K562 (cell line): ENCODE measurements around the gene HOXB7. TPM values are rescaled to one million over a fixed set of nuclear protein-coding genes. Genes with fewer than 3 reads are reported as not detected.

ENCODE experiments used
- ATAC-seq: fragments of 200-7000 bp; cut with Tn5 transposase; 3 replicates; pipeline ENCODE4 v1.9.1; 2020; ENCODE audit warnings: moderate library complexity
- Bru-seq: library from RNA; stranded (reverse); fragments of 400-500 nt; gene quantifications from one replicate; lab custom pipeline; 2021; lab: Mats Ljungman, UMichigan
- BruChase-seq, 2 experiments: library from RNA; stranded (reverse); fragments of 400-500 nt; gene quantifications; one replicate each; lab custom pipeline; 2021; lab: Mats Ljungman, UMichigan
- BruUV-seq: library from RNA; stranded (reverse); fragments of 400-500 nt; replicated peaks from 2 replicates; lab custom pipeline; 2021; lab: Mats Ljungman, UMichigan
- CTCF ChIA-PET: fragments of 300-600 bp; formaldehyde crosslinking; extraction: SDS; loops from one replicate; lab custom pipeline; 2021; ENCODE audit warnings: low intra/inter-chr PET ratio; lab: Yijun Ruan, JAX
- POLR2A ChIA-PET: fragments of 300-600, 350-650 bp; sonication (Branson Sonifier 250); formaldehyde crosslinking; extraction: SDS; loops from one replicate; lab custom pipeline; 2021; ENCODE audit warnings: antibody characterized with exemption, inconsistent platforms; lab: Yijun Ruan, JAX
- DNase-seq, 4 experiments: peaks; one replicate each; pipeline versions ENCODE4 v3.0.0 to v3.0.0-alpha.2; 2011 to 2018; ENCODE audit warnings: low spot score in 3 of 4, mixed read lengths in 3 of 4; ENCODE audit errors: extremely low read depth in 1 of 4
- FAIRE-seq: peaks from 2 replicates; lab custom pipeline; 2011; peaks lifted over from hg19 to GRCh38; lab: Jason Lieb, UNC
- H2AFZ ChIP-seq: 2 replicates; pipeline ENCODE4 v1.6.0; 2011; ENCODE audit warnings: low read depth, low read length, control low read depth, inconsistent platforms
- H3K27ac ChIP-seq: fragments of 200-600 bp; 3 replicates; pipeline ENCODE4 v1.8.0; 2011; ENCODE audit warnings: low read depth, mild to moderate bottlenecking, control low read depth, inconsistent platforms, low read length, moderate library complexity, mixed read lengths; ENCODE audit errors: extremely low read depth
- H3K27me3 ChIP-seq, 2 experiments: fragments of 300-600 bp in 1 of 2; 2 replicates in 1 of 2; 3 replicates in 1 of 2; pipeline versions ENCODE4 v1.6.0 to v1.8.0; 2011; ENCODE audit warnings: inconsistent platforms in 2 of 2, low read length in 2 of 2, mild to moderate bottlenecking in 1 of 2, mixed read lengths in 1 of 2, moderate library complexity in 1 of 2; ENCODE audit not compliant: control insufficient read depth in 2 of 2, insufficient read depth in 2 of 2
- H3K36me3 ChIP-seq: fragments of 300-600 bp; 3 replicates; pipeline ENCODE4 v1.8.0; 2011; ENCODE audit warnings: mild to moderate bottlenecking, low read length, inconsistent platforms; ENCODE audit not compliant: control insufficient read depth, insufficient read depth
- H3K4me1 ChIP-seq, 2 experiments: fragments of 200-600 bp in 1 of 2; replicated peaks in 1 of 2; 2 replicates in 1 of 2; 3 replicates in 1 of 2; pipeline versions ENCODE4 v1.5.1 to v1.8.0; 2011; ENCODE audit warnings: inconsistent platforms in 2 of 2, low read length in 2 of 2, mild to moderate bottlenecking in 1 of 2, mixed read lengths in 1 of 2, moderate library complexity in 1 of 2; ENCODE audit not compliant: control insufficient read depth in 2 of 2, insufficient read depth in 2 of 2
- H3K4me2 ChIP-seq: 2 replicates; pipeline ENCODE4 v1.6.1; 2011; ENCODE audit warnings: low read length, control low read depth, inconsistent platforms, mixed read lengths; ENCODE audit not compliant: insufficient read depth
- H3K4me3 ChIP-seq: fragments of 200-600 bp; sonication (generic), shearing (Covaris generic); 2 replicates; pipeline ENCODE4 v1.5.1; 2016; ENCODE audit warnings: control low read depth, inconsistent platforms
- H3K79me2 ChIP-seq: fragments of 200-600 bp; 3 replicates; pipeline ENCODE4 v1.8.0; 2011; ENCODE audit warnings: low read length, inconsistent platforms; ENCODE audit not compliant: control insufficient read depth, insufficient read depth
- H3K9ac ChIP-seq, 2 experiments: 2 replicates each; pipeline versions ENCODE4 v1.6.0 to v1.6.1; 2011; ENCODE audit warnings: low read depth in 2 of 2, low read length in 2 of 2, control low read depth in 1 of 2, inconsistent platforms in 1 of 2, mild to moderate bottlenecking in 1 of 2, mixed read lengths in 1 of 2; ENCODE audit not compliant: insufficient read depth in 1 of 2
- H3K9me1 ChIP-seq: one replicate; pipeline ENCODE4 v1.6.0; 2011; ENCODE audit warnings: inconsistent platforms, mild to moderate bottlenecking, low read length, moderate library complexity; ENCODE audit not compliant: control insufficient read depth, insufficient read depth
- H3K9me3 ChIP-seq: replicated peaks from 2 replicates; pipeline ENCODE4 v1.5.1; 2011; ENCODE audit warnings: low read depth, low read length, inconsistent platforms; ENCODE audit not compliant: control insufficient read depth, insufficient read depth
- H4K20me1 ChIP-seq: replicated peaks from 2 replicates; pipeline ENCODE4 v1.6.1; 2011; ENCODE audit warnings: low read length, inconsistent platforms, mixed read lengths; ENCODE audit not compliant: control insufficient read depth, insufficient read depth
- WGBS: fragments of 100-300 bp; shearing (Covaris generic); methylation state at CpG from one replicate; pipeline ENCODE4 v1.1.6; 2016; ENCODE audit warnings: low coverage, mixed read lengths; ENCODE audit not compliant: insufficient coverage; ENCODE audit errors: missing lambda C conversion rate; 5-methylcytosine and 5-hydroxymethylcytosine counted together
- in situ Hi-C: fragments of 300-500 bp; cut with MboI; formaldehyde crosslinking; loops from 4 replicates; pipeline ENCODE4 v1.15.0; 2018; ENCODE audit warnings: inconsistent platforms, mixed read lengths
- intact Hi-C: fragments of 100-400 bp; cut with micrococcal nuclease; formaldehyde crosslinking; loops from 2 replicates; pipeline ENCODE4 v1.14.2; 2022
- long read RNA-seq, 3 experiments: library from polyadenylated mRNA in 2 of 3; library from RNA in 1 of 3; unstranded in 2 of 3; stranded (forward) in 1 of 3; transcript quantifications; one replicate each; pipeline ENCODE4 v2.0.0, GENCODE V29; 2019 to 2022
- polyA minus RNA-seq, 3 experiments: library from RNA; depleted of rRNA, polyadenylated mRNA; stranded (reverse); fragments of >200 nt; gene quantifications; 2 replicates each; pipeline ENCODE4 v1.2.3, GENCODE V29; 2011
- polyA plus RNA-seq, 8 experiments: library from polyadenylated mRNA; depleted of rRNA in 4 of 8; stranded (reverse) in 5 of 8; unstranded in 3 of 8; fragments of >200 nt; fragmentation: Nextera tagmentation in 2 of 8; fragmentation: Illumina TruSeq in 1 of 8; extraction: Ambion mirVana in 2 of 8; extraction: Trizol in 1 of 8; gene quantifications; 2 replicates each; pipeline versions ENCODE4 v1.2.1 to v1.2.3, GENCODE V29; 2011 to 2014; ENCODE audit warnings: inconsistent platforms in 1 of 8, missing spikeins in 1 of 8
- total RNA-seq, 7 experiments: library from RNA; depleted of rRNA in 6 of 7; stranded (reverse); fragments of >200 nt in 6 of 7; fragmentation: Illumina TruSeq in 2 of 7; extraction: Trizol in 2 of 7; gene quantifications; 2 replicates each; pipeline versions ENCODE4 v1.2.1 to v1.2.3, GENCODE V29; 2011 to 2021; ENCODE audit warnings: low replicate concordance in 1 of 7
- TF ChIP-seq, protein P1 (sequence below): fragments of 450-650 bp; IDR thresholded peaks from 2 replicates; pipeline ENCODE4 v1.6.1; 2016; ENCODE audit warnings: mild to moderate bottlenecking, moderate library complexity

HOXB7 gene
- 1.4 and 3.5 TPM in 2 replicates for total RNA-seq (2011; cell fraction: chromatin; rRNA removed; ENCODE audit: low replicate concordance)
- total RNA-seq (2011; cell fraction: nucleolus; rRNA removed), result 0.79 and 1.5 TPM in 2 replicates
- total RNA-seq (2011; cell fraction: nucleoplasm; rRNA removed), result 2.1 TPM in 2 replicates
- total RNA-seq (2014; rRNA removed) (8.3 and 11.0 TPM in 2 replicates), total RNA-seq (2014; rRNA removed; fragmentation: Illumina TruSeq; extraction: Trizol) (13.5 and 14.7 TPM in 2 replicates), total RNA-seq (2015; rRNA removed; fragmentation: Illumina TruSeq; extraction: Trizol) (14.8 and 16.7 TPM in 2 replicates), total RNA-seq (2021) (8.2 and 10.8 TPM in 2 replicates), polyA plus RNA-seq (2011; rRNA removed) (5.5 and 5.9 TPM in 2 replicates), polyA plus RNA-seq (2014; fragmentation: Illumina TruSeq; extraction: Trizol) (10.3 and 11.6 TPM in 2 replicates), polyA plus RNA-seq (2014; fragmentation: Nextera tagmentation; extraction: Ambion mirVana) (1 to 10 TPM; 5.7 to 5.8 TPM), polyA plus RNA-seq (2014; rRNA removed) (11.1 and 13.9 TPM in 2 replicates), polyA minus RNA-seq (2011; rRNA and poly(A)+ RNA removed) (1.9 and 2.5 TPM in 2 replicates), Bru-seq, nascent RNA (percentile 64 among the genes with signal in this experiment), BruChase-seq, experiment 1, labeled RNA remaining after a 2-hour chase (percentile 68 among the genes with signal in this experiment), BruChase-seq, experiment 2, labeled RNA remaining after a 6-hour chase (percentile 75 among the genes with signal in this experiment)
- polyA plus RNA-seq (2011; cell fraction: cytosol; rRNA removed), result 8.3 and 8.4 TPM in 2 replicates
- 2.7 and 3.9 TPM in 2 replicates for polyA plus RNA-seq (2011; cell fraction: nucleus; rRNA removed)
- 10.4 and 16.5 TPM in 2 replicates for polyA plus RNA-seq (2012)
- 2.9 and 3.5 TPM in 2 replicates for polyA minus RNA-seq (2011; cell fraction: cytosol; rRNA and poly(A)+ RNA removed)
- polyA minus RNA-seq (2011; cell fraction: nucleus; rRNA and poly(A)+ RNA removed), result 0.67 and 2.3 TPM in 2 replicates
- long read RNA-seq, experiment 1, transcript HOXB7-201 (2 exons, 1,371 nt), result major isoform, 26 of 59 reads
- long read RNA-seq, experiment 1, partial matches to known transcripts, result 2 of 59 reads
- long read RNA-seq, experiment 1, other reads (novel, unspliced or antisense), result 31 of 59 reads
- long read RNA-seq, experiment 2, transcript HOXB7-201 (2 exons, 1,371 nt), result major isoform, 9 of 40 reads
- long read RNA-seq, experiment 2, partial matches to known transcripts, result 0 of 40 reads
- long read RNA-seq, experiment 2, other reads (novel, unspliced or antisense), result 31 of 40 reads
- long read RNA-seq, experiment 3, partial matches to known transcripts, result 0 of 8 reads
- long read RNA-seq, experiment 3, other reads (novel, unspliced or antisense), result 4 of 8 reads

- Histone ChIP-seq H3K9me3 (no peaks in the 10 kb centered on the region), H3K27ac (peak within 1 kb of the TSS; percentile 86), H3K9me1 (no peaks in the 10 kb centered on the region), H3K27me3 (no peaks in the 10 kb centered on the region), H3K79me2 (peaks cover 26% of the 10 kb centered on the region), H3K4me2 (peak within 1 kb of the TSS; percentile 71), H3K4me3 (peak within 1 kb of the TSS; percentile 56), H2AFZ (peak within 1 kb of the TSS; percentile 92), H4K20me1 (no peaks in the 10 kb centered on the region), H3K4me1 (peaks cover 21 to 55% of the 10 kb centered on the region in 2 experiments), H3K9ac (peak within 1 kb of the TSS; percentile 80 to 94), H3K36me3 (peaks cover 14% of the 10 kb centered on the region; the same call in 1 of the 3 replicates)
- POLR2A ChIA-PET, result interaction anchor here (0.5 to 1.2 kb wide), 4 partner anchors 53 to 562 kb away, joined by 3 read pairs; partner anchors contain the start of gene NFE2L1
- no TSS peak for BruUV-seq
- DNase-seq (peak; percentile 74 to 84 (median 75)), ATAC-seq (peak; percentile 75), FAIRE-seq (peak; percentile 78)
- intact Hi-C loops (no loop called here), in situ Hi-C loops (no loop called here)
- WGBS, result 31% methylated on average over 53 of the region's 79 CpGs
- CTCF ChIA-PET, result no interaction called here
- TF ChIP-seq, protein P1, sequence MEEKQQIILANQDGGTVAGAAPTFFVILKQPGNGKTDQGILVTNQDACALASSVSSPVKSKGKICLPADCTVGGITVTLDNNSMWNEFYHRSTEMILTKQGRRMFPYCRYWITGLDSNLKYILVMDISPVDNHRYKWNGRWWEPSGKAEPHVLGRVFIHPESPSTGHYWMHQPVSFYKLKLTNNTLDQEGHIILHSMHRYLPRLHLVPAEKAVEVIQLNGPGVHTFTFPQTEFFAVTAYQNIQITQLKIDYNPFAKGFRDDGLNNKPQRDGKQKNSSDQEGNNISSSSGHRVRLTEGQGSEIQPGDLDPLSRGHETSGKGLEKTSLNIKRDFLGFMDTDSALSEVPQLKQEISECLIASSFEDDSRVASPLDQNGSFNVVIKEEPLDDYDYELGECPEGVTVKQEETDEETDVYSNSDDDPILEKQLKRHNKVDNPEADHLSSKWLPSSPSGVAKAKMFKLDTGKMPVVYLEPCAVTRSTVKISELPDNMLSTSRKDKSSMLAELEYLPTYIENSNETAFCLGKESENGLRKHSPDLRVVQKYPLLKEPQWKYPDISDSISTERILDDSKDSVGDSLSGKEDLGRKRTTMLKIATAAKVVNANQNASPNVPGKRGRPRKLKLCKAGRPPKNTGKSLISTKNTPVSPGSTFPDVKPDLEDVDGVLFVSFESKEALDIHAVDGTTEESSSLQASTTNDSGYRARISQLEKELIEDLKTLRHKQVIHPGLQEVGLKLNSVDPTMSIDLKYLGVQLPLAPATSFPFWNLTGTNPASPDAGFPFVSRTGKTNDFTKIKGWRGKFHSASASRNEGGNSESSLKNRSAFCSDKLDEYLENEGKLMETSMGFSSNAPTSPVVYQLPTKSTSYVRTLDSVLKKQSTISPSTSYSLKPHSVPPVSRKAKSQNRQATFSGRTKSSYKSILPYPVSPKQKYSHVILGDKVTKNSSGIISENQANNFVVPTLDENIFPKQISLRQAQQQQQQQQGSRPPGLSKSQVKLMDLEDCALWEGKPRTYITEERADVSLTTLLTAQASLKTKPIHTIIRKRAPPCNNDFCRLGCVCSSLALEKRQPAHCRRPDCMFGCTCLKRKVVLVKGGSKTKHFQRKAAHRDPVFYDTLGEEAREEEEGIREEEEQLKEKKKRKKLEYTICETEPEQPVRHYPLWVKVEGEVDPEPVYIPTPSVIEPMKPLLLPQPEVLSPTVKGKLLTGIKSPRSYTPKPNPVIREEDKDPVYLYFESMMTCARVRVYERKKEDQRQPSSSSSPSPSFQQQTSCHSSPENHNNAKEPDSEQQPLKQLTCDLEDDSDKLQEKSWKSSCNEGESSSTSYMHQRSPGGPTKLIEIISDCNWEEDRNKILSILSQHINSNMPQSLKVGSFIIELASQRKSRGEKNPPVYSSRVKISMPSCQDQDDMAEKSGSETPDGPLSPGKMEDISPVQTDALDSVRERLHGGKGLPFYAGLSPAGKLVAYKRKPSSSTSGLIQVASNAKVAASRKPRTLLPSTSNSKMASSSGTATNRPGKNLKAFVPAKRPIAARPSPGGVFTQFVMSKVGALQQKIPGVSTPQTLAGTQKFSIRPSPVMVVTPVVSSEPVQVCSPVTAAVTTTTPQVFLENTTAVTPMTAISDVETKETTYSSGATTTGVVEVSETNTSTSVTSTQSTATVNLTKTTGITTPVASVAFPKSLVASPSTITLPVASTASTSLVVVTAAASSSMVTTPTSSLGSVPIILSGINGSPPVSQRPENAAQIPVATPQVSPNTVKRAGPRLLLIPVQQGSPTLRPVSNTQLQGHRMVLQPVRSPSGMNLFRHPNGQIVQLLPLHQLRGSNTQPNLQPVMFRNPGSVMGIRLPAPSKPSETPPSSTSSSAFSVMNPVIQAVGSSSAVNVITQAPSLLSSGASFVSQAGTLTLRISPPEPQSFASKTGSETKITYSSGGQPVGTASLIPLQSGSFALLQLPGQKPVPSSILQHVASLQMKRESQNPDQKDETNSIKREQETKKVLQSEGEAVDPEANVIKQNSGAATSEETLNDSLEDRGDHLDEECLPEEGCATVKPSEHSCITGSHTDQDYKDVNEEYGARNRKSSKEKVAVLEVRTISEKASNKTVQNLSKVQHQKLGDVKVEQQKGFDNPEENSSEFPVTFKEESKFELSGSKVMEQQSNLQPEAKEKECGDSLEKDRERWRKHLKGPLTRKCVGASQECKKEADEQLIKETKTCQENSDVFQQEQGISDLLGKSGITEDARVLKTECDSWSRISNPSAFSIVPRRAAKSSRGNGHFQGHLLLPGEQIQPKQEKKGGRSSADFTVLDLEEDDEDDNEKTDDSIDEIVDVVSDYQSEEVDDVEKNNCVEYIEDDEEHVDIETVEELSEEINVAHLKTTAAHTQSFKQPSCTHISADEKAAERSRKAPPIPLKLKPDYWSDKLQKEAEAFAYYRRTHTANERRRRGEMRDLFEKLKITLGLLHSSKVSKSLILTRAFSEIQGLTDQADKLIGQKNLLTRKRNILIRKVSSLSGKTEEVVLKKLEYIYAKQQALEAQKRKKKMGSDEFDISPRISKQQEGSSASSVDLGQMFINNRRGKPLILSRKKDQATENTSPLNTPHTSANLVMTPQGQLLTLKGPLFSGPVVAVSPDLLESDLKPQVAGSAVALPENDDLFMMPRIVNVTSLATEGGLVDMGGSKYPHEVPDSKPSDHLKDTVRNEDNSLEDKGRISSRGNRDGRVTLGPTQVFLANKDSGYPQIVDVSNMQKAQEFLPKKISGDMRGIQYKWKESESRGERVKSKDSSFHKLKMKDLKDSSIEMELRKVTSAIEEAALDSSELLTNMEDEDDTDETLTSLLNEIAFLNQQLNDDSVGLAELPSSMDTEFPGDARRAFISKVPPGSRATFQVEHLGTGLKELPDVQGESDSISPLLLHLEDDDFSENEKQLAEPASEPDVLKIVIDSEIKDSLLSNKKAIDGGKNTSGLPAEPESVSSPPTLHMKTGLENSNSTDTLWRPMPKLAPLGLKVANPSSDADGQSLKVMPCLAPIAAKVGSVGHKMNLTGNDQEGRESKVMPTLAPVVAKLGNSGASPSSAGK, result peak; percentile 73
Observed at GRCh38 chr17:48610282-48611211, at the start of gene HOXB7. TSS of gene HOXB7 (minus strand) at chr17:48611017. CDS start at chr17:48610918, 99 bp downstream.
